ENCODE data around the gene TUBGCP3. TPM values are rescaled to one million over a fixed set of nuclear protein-coding genes. Genes with fewer than 3 reads are reported as not detected.

Gene TUBGCP3
- total RNA-seq, 1 donor from 2014 or later = 31.8 TPM

DNA sequence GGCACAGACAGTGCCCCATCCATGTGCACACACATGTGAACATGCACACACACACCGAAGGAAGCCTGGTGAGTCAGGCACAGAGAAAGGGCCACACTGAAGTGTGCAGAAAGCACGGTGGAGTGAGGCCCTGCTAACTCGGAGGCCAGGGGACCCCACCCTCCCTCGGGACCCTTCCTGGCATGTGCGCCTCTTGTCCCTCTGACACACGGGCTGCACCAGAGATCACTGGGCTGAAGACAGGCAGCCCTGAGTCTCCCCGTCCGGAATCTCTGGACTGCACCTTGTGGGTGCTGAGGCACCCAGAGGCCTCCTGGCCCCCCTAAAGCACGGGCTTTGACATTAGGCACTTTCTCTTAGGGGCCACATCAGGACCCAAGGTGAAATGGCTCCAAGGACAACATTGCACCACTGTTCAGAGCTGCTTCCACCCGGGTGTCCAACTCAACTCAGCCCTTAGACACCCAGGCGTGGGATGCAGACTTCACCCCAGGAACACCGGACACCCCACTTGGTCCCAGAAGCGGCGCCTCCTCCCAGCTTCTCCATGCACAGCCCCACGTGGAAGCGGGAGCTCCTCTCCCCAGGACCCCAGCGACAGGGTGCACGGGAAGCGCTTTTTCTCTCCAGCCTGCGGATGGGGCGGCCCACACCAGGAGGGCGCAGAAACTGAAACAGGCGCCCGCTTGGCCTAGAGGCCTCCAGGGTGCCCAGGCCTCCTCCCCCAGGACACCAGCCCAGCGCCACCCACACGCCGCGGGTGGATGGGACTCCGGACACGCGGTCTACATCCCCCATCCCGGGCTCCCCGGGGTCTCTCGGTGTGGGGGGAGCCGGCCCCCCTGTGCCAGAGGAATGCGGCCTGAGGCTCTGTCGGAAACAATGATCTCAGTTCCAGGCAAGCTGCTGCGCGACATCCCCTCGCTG is 121.6 kb downstream of the TUBGCP3 start:
- H3K27ac Mint-ChIP-seq = no peak overlapping the region
- peaks cover 12% of the 10 kb centered on the region for H3K9me3 Mint-ChIP-seq (ENCODE audit: low read depth)
- no peak for DNase-seq (ENCODE audit: low spot score, unreplicated experiment)
- no peak overlapping the region for H3K4me3 Mint-ChIP-seq (ENCODE audit: low read depth)
- TF ChIP-seq, protein P1, sequence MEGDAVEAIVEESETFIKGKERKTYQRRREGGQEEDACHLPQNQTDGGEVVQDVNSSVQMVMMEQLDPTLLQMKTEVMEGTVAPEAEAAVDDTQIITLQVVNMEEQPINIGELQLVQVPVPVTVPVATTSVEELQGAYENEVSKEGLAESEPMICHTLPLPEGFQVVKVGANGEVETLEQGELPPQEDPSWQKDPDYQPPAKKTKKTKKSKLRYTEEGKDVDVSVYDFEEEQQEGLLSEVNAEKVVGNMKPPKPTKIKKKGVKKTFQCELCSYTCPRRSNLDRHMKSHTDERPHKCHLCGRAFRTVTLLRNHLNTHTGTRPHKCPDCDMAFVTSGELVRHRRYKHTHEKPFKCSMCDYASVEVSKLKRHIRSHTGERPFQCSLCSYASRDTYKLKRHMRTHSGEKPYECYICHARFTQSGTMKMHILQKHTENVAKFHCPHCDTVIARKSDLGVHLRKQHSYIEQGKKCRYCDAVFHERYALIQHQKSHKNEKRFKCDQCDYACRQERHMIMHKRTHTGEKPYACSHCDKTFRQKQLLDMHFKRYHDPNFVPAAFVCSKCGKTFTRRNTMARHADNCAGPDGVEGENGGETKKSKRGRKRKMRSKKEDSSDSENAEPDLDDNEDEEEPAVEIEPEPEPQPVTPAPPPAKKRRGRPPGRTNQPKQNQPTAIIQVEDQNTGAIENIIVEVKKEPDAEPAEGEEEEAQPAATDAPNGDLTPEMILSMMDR (IDR thresholded peaks at IDR 0.05; ENCODE audit: unreplicated experiment) = no peak
- no peaks in the 10 kb centered on the region for H3K4me1 Mint-ChIP-seq (ENCODE audit: low read depth)
- H3K27me3 Mint-ChIP-seq = no peaks in the 10 kb centered on the region
- H3K36me3 Mint-ChIP-seq (ENCODE audit: insufficient read depth) = peaks cover 11% of the 10 kb centered on the region

GRCh38 chr13:112465251-112466131 is 122.5 kb downstream of the TUBGCP3 start:
- H3K4me3 Mint-ChIP-seq (ENCODE audit: low read depth) = no peak overlapping the region
- no peaks in the 10 kb centered on the region for H3K4me1 Mint-ChIP-seq (ENCODE audit: low read depth)
- H3K27ac Mint-ChIP-seq = no peak overlapping the region
- peaks cover 8% of the 10 kb centered on the region for H3K9me3 Mint-ChIP-seq (ENCODE audit: low read depth)
- peaks cover 7% of the 10 kb centered on the region for H3K36me3 Mint-ChIP-seq (ENCODE audit: insufficient read depth)
- no peaks in the 10 kb centered on the region for H3K27me3 Mint-ChIP-seq
- TF ChIP-seq, protein P1 (IDR thresholded peaks at IDR 0.05; ENCODE audit: unreplicated experiment) = no peak
- DNase-seq (ENCODE audit: low spot score, unreplicated experiment) = no peak

DNA sequence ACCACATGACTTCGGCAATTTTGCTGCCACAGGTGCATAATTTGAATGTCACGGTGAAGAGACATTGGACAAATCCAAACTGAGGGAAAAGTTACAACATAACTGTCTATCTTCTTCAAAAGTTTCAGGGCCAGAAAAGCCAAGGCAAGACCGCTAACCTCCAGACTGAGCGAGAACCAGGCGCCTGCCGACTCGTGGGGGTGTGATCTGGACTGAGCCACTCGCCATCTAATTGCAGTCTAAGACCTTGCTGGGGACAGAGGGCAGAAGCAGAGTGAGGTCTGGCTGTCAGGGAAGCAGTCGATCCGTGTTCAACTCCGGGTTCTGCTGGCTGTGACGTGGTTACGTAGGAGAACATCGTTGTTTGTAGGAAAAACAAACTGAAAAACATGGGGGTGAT is 123.2 kb downstream of the TUBGCP3 start:
- no peak for DNase-seq (ENCODE audit: low spot score, unreplicated experiment)
- Mint-ChIP-seq H3K9me3 (ENCODE audit: low read depth) (peaks cover 14% of the 10 kb centered on the region), H3K27me3 (no peaks in the 10 kb centered on the region), H3K4me3 (ENCODE audit: low read depth) (no peak overlapping the region), H3K36me3 (ENCODE audit: insufficient read depth) (peaks cover 7% of the 10 kb centered on the region), H3K27ac (no peak overlapping the region), H3K4me1 (ENCODE audit: low read depth) (no peaks in the 10 kb centered on the region)
- TF ChIP-seq, protein P1 (IDR thresholded peaks at IDR 0.05; ENCODE audit: unreplicated experiment) = no peak

DNA sequence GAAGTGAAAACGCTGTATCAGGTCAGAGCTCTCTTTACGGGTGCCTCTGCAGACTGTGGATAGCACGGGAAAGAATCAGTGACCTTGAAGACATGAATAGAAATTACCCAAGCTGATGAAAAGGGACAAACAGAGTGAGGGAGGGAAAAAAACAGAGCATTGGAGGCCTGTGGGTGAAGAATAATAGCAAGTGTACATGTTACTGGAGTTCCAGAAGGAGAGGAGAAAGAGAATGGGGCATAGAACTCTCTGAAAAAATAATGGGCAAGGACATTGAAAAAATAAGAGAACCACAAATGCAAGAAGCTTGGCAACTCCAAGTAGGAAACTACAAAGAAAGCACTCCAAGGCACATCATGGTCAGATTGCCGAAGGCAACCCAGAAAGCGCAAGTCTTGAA is 125.5 kb downstream of the TUBGCP3 start:
- Mint-ChIP-seq H3K27ac (no peak overlapping the region), H3K36me3 (ENCODE audit: insufficient read depth) (peaks cover 7% of the 10 kb centered on the region), H3K27me3 (no peaks in the 10 kb centered on the region), H3K9me3 (ENCODE audit: low read depth) (peaks cover 16% of the 10 kb centered on the region), H3K4me3 (ENCODE audit: low read depth) (no peak overlapping the region), H3K4me1 (ENCODE audit: low read depth) (no peaks in the 10 kb centered on the region)
- no peak for DNase-seq (ENCODE audit: low spot score, unreplicated experiment)
- TF ChIP-seq, protein P1 (IDR thresholded peaks at IDR 0.05; ENCODE audit: unreplicated experiment) = no peak

- Mint-ChIP-seq H3K27ac (no peak overlapping the region), H3K9me3 (ENCODE audit: low read depth) (peaks cover 14% of the 10 kb centered on the region), H3K36me3 (ENCODE audit: insufficient read depth) (peaks cover 6% of the 10 kb centered on the region), H3K4me1 (ENCODE audit: low read depth) (no peaks in the 10 kb centered on the region), H3K27me3 (peaks cover 6% of the 10 kb centered on the region), H3K4me3 (ENCODE audit: low read depth) (no peak overlapping the region)
- TF ChIP-seq, protein P1 (IDR thresholded peaks at IDR 0.05; ENCODE audit: unreplicated experiment) = no peak
- DNase-seq (ENCODE audit: low spot score, unreplicated experiment) = no peak
These were observed 130.5 kb downstream of the TUBGCP3 start for GRCh38 chr13:112457485-112457884.

All from progenitor cell of endocrine pancreas (in vitro differentiated cells).